Kidney epithelial cell (primary cell): ENCODE data around the gene RSPO3. TPM values are rescaled to one million over a fixed set of nuclear protein-coding genes. Genes with fewer than 3 reads are reported as not detected.

Experiments
- DNase-seq: peaks from one replicate; pipeline ENCODE4 v3.0.0-alpha.2; 2010; ENCODE audit warnings: low read depth
- H3K27me3 ChIP-seq: 2 replicates; pipeline ENCODE4 v1.6.0; 2011; ENCODE audit warnings: low read length; ENCODE audit not compliant: control insufficient read depth, insufficient read depth
- H3K36me3 ChIP-seq: 2 replicates; pipeline ENCODE4 v1.5.1; 2011; ENCODE audit warnings: low read length; ENCODE audit not compliant: control insufficient read depth, insufficient read depth
- H3K4me3 ChIP-seq: 2 replicates; pipeline ENCODE4 v1.5.1; 2011; ENCODE audit warnings: low read depth, mild to moderate bottlenecking, control low read depth, low read length
- total RNA-seq: library from RNA; depleted of rRNA; stranded (reverse); fragments of >200 nt; gene quantifications from 2 replicates; pipeline ENCODE4 v1.2.3, GENCODE V29; 2015
- TF ChIP-seq, protein P1 (sequence below): IDR thresholded peaks from 2 replicates; pipeline ENCODE4 v1.5.1; 2011; ENCODE audit warnings: mild to moderate bottlenecking, moderate library complexity, low read length, control low read depth, inconsistent platforms; ENCODE audit not compliant: insufficient read depth, poor library complexity, severe bottlenecking

The RSPO3 gene
- total RNA-seq, 1 donor from 2014 or later, result 0.88 TPM

DNA sequence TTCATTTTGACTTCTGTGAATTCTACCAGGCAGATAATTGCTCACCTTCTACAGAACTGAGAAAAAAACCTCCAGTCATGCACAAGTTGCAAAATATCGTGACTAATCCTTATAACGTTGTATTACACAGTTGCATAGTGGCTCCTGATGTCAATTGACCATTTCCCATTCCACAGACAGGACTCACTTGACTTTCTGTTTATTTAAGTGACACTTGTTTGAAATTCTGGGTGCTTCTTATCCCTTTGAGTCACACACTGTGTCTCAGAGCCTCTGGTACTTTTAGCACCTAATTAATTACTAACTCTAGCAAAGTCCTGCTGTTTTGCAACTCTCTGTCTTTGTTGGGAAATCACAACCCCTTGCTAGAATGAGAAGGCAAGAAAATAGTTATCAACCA is 16.2 kb upstream of the RSPO3 start:
- TF ChIP-seq, protein P1, sequence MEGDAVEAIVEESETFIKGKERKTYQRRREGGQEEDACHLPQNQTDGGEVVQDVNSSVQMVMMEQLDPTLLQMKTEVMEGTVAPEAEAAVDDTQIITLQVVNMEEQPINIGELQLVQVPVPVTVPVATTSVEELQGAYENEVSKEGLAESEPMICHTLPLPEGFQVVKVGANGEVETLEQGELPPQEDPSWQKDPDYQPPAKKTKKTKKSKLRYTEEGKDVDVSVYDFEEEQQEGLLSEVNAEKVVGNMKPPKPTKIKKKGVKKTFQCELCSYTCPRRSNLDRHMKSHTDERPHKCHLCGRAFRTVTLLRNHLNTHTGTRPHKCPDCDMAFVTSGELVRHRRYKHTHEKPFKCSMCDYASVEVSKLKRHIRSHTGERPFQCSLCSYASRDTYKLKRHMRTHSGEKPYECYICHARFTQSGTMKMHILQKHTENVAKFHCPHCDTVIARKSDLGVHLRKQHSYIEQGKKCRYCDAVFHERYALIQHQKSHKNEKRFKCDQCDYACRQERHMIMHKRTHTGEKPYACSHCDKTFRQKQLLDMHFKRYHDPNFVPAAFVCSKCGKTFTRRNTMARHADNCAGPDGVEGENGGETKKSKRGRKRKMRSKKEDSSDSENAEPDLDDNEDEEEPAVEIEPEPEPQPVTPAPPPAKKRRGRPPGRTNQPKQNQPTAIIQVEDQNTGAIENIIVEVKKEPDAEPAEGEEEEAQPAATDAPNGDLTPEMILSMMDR, result no peak
- no peak overlapping the region for H3K4me3 ChIP-seq
- no peaks in the 10 kb centered on the region for H3K36me3 ChIP-seq
- peak; percentile 91 for DNase-seq
- H3K27me3 ChIP-seq, result no peaks in the 10 kb centered on the region

DNA sequence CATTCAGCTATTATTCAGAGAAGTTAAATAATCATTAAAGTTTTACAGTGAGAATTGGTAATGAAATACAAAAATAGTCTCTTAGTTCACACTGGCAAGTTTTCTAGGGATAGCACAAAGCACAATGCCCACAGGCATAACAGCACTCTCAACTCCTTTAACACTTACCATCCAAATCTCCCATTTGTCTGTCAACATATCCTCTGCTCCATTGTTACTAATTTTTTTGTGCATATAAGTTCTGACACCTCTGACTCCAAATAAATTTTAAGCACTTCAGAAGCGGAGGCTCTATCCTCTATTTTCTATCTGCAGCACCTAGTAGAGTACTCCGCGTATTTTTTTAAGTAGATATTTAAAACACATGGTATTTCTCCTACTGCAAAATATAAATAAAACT is 15.6 kb upstream of the RSPO3 start:
- DNase-seq, result no peak
- H3K27me3 ChIP-seq, result no peaks in the 10 kb centered on the region
- H3K36me3 ChIP-seq, result no peaks in the 10 kb centered on the region
- TF ChIP-seq, protein P1, result no peak
- no peak overlapping the region for H3K4me3 ChIP-seq

- no peak for DNase-seq
- Histone ChIP-seq H3K4me3 (no peak overlapping the region), H3K36me3 (no peaks in the 10 kb centered on the region), H3K27me3 (no peaks in the 10 kb centered on the region)
- TF ChIP-seq, protein P1, result no peak
These were observed 15.0 kb upstream of the RSPO3 start for GRCh38 chr6:127103482-127103881.

DNA sequence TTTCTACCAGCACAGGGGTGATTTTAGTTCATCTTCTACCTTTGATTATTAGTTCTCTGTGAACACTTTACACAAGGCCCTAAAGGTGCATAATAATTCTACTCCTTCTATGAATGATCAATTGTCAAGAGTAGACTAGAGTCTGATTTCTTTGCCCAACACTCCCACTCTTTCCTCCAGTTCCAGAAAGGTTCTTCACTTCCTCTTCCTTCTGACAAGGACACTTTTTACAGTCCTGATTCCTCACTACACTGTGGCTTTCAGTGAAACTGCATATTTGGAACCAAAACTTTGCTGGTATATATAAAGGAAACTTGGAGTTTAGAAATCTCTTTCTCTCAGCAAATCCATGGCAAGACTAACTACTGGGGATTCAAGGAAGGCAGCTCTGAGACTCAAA is 10.6 kb upstream of the RSPO3 start:
- no peaks in the 10 kb centered on the region for H3K36me3 ChIP-seq
- DNase-seq, result no peak
- TF ChIP-seq, protein P1, result no peak
- no peaks in the 10 kb centered on the region for H3K27me3 ChIP-seq
- H3K4me3 ChIP-seq, result no peak overlapping the region

DNA sequence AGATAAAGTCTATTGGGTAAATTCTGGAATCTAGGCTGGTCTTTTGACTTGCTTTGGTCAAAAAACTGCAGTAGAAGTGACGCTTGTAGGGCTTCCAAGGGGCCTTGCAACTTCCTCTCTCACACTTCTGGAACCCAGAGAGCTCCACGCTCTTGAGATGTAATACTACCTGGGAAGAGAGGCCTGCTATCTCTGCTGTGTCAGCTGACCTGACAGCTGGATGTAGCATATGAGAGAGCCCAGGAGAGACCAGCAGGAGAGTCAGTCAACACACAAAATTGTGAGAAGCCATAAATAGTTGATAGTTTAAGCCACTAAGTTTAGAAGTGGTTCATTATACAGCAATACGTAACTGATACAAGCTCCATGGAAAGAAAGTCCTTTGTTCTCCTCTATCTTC is 7.8 kb upstream of the RSPO3 start:
- Histone ChIP-seq H3K27me3 (no peaks in the 10 kb centered on the region), H3K4me3 (no peak overlapping the region), H3K36me3 (no peaks in the 10 kb centered on the region)
- TF ChIP-seq, protein P1, result no peak
- DNase-seq, result no peak

- TF ChIP-seq, protein P1, result no peak
- H3K4me3 ChIP-seq, result no peak overlapping the region
- no peaks in the 10 kb centered on the region for H3K36me3 ChIP-seq
- no peaks in the 10 kb centered on the region for H3K27me3 ChIP-seq
- DNase-seq, result peak; percentile 65
These were observed 6.9 kb upstream of the RSPO3 start for GRCh38 chr6:127111526-127111925.
